Measurements from ENCODE around the gene ATP6V1F. TPM values are rescaled to one million over a fixed set of nuclear protein-coding genes. Genes with fewer than 3 reads are reported as not detected.

Gene ATP6V1F
- total RNA-seq, 1 experiment from 2014 or later, result 149 TPM

DNA sequence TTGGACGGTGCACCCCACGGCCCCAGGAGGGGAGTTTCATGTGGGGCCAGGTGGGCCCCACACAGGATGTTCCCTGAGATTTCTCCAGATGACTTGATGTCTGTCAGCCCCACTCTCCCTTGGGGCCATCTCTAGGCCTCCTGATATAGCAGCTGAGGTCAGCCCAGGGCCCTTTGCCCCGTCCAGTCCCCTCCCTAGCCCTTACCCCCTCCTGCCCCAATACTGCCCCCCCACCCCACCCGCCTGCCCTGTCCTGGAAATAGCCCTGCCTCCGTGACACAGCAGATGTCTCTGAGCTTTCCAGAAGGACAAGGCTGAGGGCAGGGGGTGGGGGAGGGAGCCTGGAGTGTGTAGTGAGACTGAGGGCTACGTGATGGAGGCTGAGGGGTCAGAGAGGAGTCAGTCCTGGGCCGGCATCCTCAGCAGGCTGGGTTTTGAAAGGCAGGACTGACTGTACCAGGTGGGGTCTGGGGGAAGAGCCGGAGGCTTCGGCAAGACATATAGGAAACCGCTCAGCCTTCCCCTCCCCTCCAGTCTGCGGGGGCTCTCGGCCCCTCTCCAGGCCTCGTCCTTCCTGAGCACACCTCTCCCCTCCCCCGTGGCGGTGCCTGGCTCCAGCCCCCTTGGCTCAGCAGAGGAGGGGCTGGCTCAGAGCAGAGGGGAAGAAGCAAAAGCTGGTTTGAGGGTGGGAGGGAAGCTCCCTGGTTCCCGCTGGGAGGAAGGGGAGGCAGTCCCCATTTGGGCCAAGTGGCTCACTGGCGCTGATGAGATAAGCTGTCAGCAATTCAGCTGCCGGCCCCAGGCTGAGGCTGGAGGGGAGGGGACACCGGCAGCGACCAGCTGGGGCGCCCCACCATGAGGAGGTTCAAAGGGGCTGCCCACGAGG, 30.4 kb upstream of the ATP6V1F start:
- no peak overlapping the region for H2AFZ ChIP-seq (ENCODE audit: low read depth, low read length, poor library complexity, severe bottlenecking)
- peak overlapping the region; percentile 55 to 67 for H3K4me3 ChIP-seq (replicated peaks in 1 of 2; ENCODE audit: low read depth in 1 of 2, low read length in 2 of 2)
- H3K9me2 ChIP-seq (ENCODE audit: insufficient read depth), result no peaks in the 10 kb centered on the region
- ChIA-PET CTCF (interaction anchor here (1.2 to 1.9 kb wide), 2 partner anchors 10 kb away, joined by 9 to 11 read pairs; no protein-coding TSS in a partner anchor), POLR2A (interaction anchor here (1.4 kb wide), 1 partner anchor 94 kb away, joined by 3 read pairs; no protein-coding TSS in a partner anchor), RAD21 (ENCODE audit: low non-redundant PET in 1 of 2, low total read pairs in 2 of 2, uncharacterized antibody in 2 of 2, unreplicated experiment in 2 of 2) (no interaction called here)
- peak overlapping the region; percentile 92 for H3K4me2 ChIP-seq (ENCODE audit: low read length)
- H3K27me3 ChIP-seq (ENCODE audit: insufficient read depth, low read length), result no peaks in the 10 kb centered on the region
- TF ChIP-seq CTCF (IDR thresholded peaks at IDR 0.05 in 2 of 3, conservative IDR thresholded peaks at IDR 0.05 in 1 of 3; ENCODE audit: borderline replicate concordance in 1 of 3, insufficient read depth in 1 of 3, low read depth in 2 of 3, low read length in 2 of 3) (no peak), SP1 (IDR thresholded peaks at IDR 0.05; ENCODE audit: low read depth) (no peak)
- intact Hi-C loops (cut with micrococcal nuclease), result no loop called here
- peaks cover 18% of the 10 kb centered on the region; the same call in 1 of the 2 replicates for H3K79me2 ChIP-seq (ENCODE audit: insufficient read depth, low read length)
- no peak for ATAC-seq
- peak overlapping the region; percentile 68 for H3K9ac ChIP-seq (ENCODE audit: low read length)
- BruUV-seq (replicated peaks), result no TSS peak
- H3K36me3 ChIP-seq (ENCODE audit: control insufficient read depth in 1 of 2, insufficient read depth in 2 of 2, low read length in 2 of 2), result peaks cover 0 to 3% of the 10 kb centered on the region in 2 experiments; a peak in 1 of 4 replicates
- peaks cover 27 to 64% of the 10 kb centered on the region in 2 experiments for H3K4me1 ChIP-seq (ENCODE audit: control insufficient read depth in 1 of 2, insufficient read depth in 2 of 2, low read length in 2 of 2)
- no peak for DNase-seq (ENCODE audit: low read depth, low spot score)
- no peak overlapping the region; the same call in 1 of the 2 replicates for H3K27ac ChIP-seq (ENCODE audit: low read depth, low read length)
- no peaks in the 10 kb centered on the region for H3K9me3 ChIP-seq (ENCODE audit: control insufficient read depth in 1 of 2, insufficient read depth in 1 of 2, low read depth in 1 of 2, low read length in 2 of 2)
- no peaks in the 10 kb centered on the region for H4K20me1 ChIP-seq (ENCODE audit: insufficient read depth)

DNA sequence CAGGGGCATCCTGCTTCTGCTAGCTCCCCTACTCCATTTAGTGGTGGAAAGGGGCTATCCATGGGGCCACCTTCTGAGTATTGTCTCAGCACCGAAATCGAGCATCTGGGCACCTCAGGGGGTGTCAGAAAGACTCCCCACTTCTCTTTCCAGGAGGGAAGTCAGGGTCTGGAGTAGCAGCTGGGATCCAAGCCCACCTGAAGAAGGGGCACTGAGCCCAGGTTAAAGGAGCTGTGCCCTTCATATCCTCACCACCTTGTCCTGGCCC, 29.8 kb upstream of the ATP6V1F start:
- Histone ChIP-seq H3K9me2 (ENCODE audit: insufficient read depth) (no peaks in the 10 kb centered on the region), H2AFZ (ENCODE audit: low read depth, low read length, poor library complexity, severe bottlenecking) (no peak overlapping the region), H3K27me3 (ENCODE audit: insufficient read depth, low read length) (no peaks in the 10 kb centered on the region), H3K4me2 (ENCODE audit: low read length) (no peak overlapping the region), H3K4me1 (ENCODE audit: control insufficient read depth in 1 of 2, insufficient read depth in 2 of 2, low read length in 2 of 2) (peaks cover 22 to 58% of the 10 kb centered on the region in 2 experiments), H3K9ac (ENCODE audit: low read length) (no peak overlapping the region), H3K79me2 (ENCODE audit: insufficient read depth, low read length) (peaks cover 18% of the 10 kb centered on the region; the same call in 1 of the 2 replicates), H4K20me1 (ENCODE audit: insufficient read depth) (no peaks in the 10 kb centered on the region), H3K36me3 (ENCODE audit: control insufficient read depth in 1 of 2, insufficient read depth in 2 of 2, low read length in 2 of 2) (peaks cover 0 to 5% of the 10 kb centered on the region in 2 experiments; a peak in 1 of 4 replicates), H3K4me3 (replicated peaks in 1 of 2; ENCODE audit: low read depth in 1 of 2, low read length in 2 of 2) (no peak overlapping the region), H3K9me3 (ENCODE audit: control insufficient read depth in 1 of 2, insufficient read depth in 1 of 2, low read depth in 1 of 2, low read length in 2 of 2) (no peaks in the 10 kb centered on the region), H3K27ac (ENCODE audit: low read depth, low read length) (no peak overlapping the region)
- TF ChIP-seq CEBPB (IDR thresholded peaks at IDR 0.05; ENCODE audit: low read depth), result no peak
- no TSS peak for BruUV-seq (replicated peaks)
- DNase-seq (ENCODE audit: low read depth, low spot score) (no peak), ATAC-seq (no peak)
- ChIA-PET POLR2A (no interaction called here), CTCF (interaction anchor here (1.2 kb wide), 1 partner anchor 9 kb away, joined by 11 read pairs; no protein-coding TSS in a partner anchor), RAD21 (ENCODE audit: low non-redundant PET in 1 of 2, low total read pairs in 2 of 2, uncharacterized antibody in 2 of 2, unreplicated experiment in 2 of 2) (no interaction called here)
- intact Hi-C loops (cut with micrococcal nuclease), result no loop called here
